ENCODE data around the gene WWOX.

- TF ChIP-seq, protein P1, sequence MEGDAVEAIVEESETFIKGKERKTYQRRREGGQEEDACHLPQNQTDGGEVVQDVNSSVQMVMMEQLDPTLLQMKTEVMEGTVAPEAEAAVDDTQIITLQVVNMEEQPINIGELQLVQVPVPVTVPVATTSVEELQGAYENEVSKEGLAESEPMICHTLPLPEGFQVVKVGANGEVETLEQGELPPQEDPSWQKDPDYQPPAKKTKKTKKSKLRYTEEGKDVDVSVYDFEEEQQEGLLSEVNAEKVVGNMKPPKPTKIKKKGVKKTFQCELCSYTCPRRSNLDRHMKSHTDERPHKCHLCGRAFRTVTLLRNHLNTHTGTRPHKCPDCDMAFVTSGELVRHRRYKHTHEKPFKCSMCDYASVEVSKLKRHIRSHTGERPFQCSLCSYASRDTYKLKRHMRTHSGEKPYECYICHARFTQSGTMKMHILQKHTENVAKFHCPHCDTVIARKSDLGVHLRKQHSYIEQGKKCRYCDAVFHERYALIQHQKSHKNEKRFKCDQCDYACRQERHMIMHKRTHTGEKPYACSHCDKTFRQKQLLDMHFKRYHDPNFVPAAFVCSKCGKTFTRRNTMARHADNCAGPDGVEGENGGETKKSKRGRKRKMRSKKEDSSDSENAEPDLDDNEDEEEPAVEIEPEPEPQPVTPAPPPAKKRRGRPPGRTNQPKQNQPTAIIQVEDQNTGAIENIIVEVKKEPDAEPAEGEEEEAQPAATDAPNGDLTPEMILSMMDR (IDR thresholded peaks at IDR 0.05; ENCODE audit: control extremely low read depth in 1 of 3, insufficient read depth in 1 of 3, low read depth in 1 of 3, low read length in 3 of 3): no peak
- TF ChIP-seq JUND (IDR thresholded peaks at IDR 0.05; ENCODE audit: low read length) (no peak), SIRT6 (IDR thresholded peaks at IDR 0.05; ENCODE audit: low read length) (no peak), SUZ12 (IDR thresholded peaks at IDR 0.05; ENCODE audit: low read length) (no peak), EP300 (IDR thresholded peaks at IDR 0.05; ENCODE audit: borderline replicate concordance in 1 of 2, low read depth in 2 of 2, low read length in 2 of 2) (no peak), EZH2 (IDR thresholded peaks at IDR 0.05; ENCODE audit: low read depth, low read length, severe bottlenecking) (no peak)
- TF ChIP-seq, protein P2, sequence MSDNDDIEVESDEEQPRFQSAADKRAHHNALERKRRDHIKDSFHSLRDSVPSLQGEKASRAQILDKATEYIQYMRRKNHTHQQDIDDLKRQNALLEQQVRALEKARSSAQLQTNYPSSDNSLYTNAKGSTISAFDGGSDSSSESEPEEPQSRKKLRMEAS (IDR thresholded peaks at IDR 0.05): no peak
These were observed 114.3 kb downstream of the WWOX start for GRCh38 chr16:78213751-78214150.

Measured in H1 (cell line).